Esophagus muscularis mucosa (tissue), 3 donors: ENCODE data around the gene CX3CR1.

Source experiments
- POLR2A ChIP-seq: fragments of 450-650 bp; IDR thresholded peaks from one replicate; pipeline ENCODE4 v1.6.1; 2017; ENCODE audit warnings: antibody characterized with exemption, moderate library complexity, mild to moderate bottlenecking, low read depth
- TF ChIP-seq, protein P1 (sequence below), 3 experiments: fragments of 200-600 bp in 2 of 3; fragments of 450-650 bp in 1 of 3; sonication (generic) in 2 of 3; IDR thresholded peaks; one replicate each; pipeline ENCODE4 v1.5.1; 2017 to 2019; ENCODE audit warnings: antibody characterized with exemption in 3 of 3, mild to moderate bottlenecking in 2 of 3, moderate library complexity in 1 of 3

- TF ChIP-seq, protein P1, sequence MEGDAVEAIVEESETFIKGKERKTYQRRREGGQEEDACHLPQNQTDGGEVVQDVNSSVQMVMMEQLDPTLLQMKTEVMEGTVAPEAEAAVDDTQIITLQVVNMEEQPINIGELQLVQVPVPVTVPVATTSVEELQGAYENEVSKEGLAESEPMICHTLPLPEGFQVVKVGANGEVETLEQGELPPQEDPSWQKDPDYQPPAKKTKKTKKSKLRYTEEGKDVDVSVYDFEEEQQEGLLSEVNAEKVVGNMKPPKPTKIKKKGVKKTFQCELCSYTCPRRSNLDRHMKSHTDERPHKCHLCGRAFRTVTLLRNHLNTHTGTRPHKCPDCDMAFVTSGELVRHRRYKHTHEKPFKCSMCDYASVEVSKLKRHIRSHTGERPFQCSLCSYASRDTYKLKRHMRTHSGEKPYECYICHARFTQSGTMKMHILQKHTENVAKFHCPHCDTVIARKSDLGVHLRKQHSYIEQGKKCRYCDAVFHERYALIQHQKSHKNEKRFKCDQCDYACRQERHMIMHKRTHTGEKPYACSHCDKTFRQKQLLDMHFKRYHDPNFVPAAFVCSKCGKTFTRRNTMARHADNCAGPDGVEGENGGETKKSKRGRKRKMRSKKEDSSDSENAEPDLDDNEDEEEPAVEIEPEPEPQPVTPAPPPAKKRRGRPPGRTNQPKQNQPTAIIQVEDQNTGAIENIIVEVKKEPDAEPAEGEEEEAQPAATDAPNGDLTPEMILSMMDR (IDR thresholded peaks at IDR 0.05), result no peak
- TF ChIP-seq POLR2A, result no peak
These were observed 58.7 kb downstream of the CX3CR1 start for GRCh38 chr3:39221141-39221530.
